ENCODE data around the gene NACC2. TPM values are rescaled to one million over a fixed set of nuclear protein-coding genes. Genes with fewer than 3 reads are reported as not detected.

Gene NACC2
- total and polyA plus RNA-seq, 9 of the 15 experiments (the other 6 are each of a cell fraction or from before 2014, with no cell fraction given): 0.70 to 25.1 (median 5.6) TPM

GRCh38 chr9:136119883-136120393 lies 24.8 kb upstream of the NACC2 start:
- H3K79me2 ChIP-seq (ENCODE audit: control insufficient read depth, insufficient read depth, low read length): peaks cover 31% of the 10 kb centered on the region
- peaks cover 18 to 69% of the 10 kb centered on the region in 2 experiments for H3K4me1 ChIP-seq (replicated peaks in 1 of 2; ENCODE audit: control insufficient read depth in 2 of 2, insufficient read depth in 2 of 2, low read length in 2 of 2)
- H4K20me1 ChIP-seq (replicated peaks; ENCODE audit: control insufficient read depth, insufficient read depth, low read length): peaks cover 6% of the 10 kb centered on the region; the same call in 1 of the 2 replicates
- H3K9me3 ChIP-seq (replicated peaks; ENCODE audit: control insufficient read depth, insufficient read depth, low read depth, low read length): no peaks in the 10 kb centered on the region
- peak overlapping the region; percentile 75 for H2AFZ ChIP-seq (ENCODE audit: low read depth, low read length)
- WGBS (ENCODE audit: insufficient coverage, low coverage, missing lambda C conversion rate): 24% methylated on average over 11 of the region's 11 CpGs
- DNase-seq (ENCODE audit: extremely low read depth in 1 of 4, low spot score in 3 of 4): peak in 1 of 4 experiments; percentile 59
- intact Hi-C loops (cut with micrococcal nuclease) (loop anchor here (2.0 to 10.0 kb wide), 3 partner anchors 31 to 323 kb away; no protein-coding TSS in a partner anchor), in situ Hi-C loops (cut with MboI) (loop anchor here (5.0 kb wide), 1 partner anchor 318 kb away; no protein-coding TSS in a partner anchor)
- H3K27ac ChIP-seq (ENCODE audit: extremely low read depth, low read depth, low read length): peak overlapping the region; percentile 95
- H3K4me3 ChIP-seq: peak overlapping the region; percentile 82
- H3K9me1 ChIP-seq (ENCODE audit: control insufficient read depth, insufficient read depth, low read length): no peaks in the 10 kb centered on the region
- BruUV-seq (replicated peaks): no TSS peak
- POLR2A ChIA-PET: interaction anchor here (1.0 kb wide), 1 partner anchor 26 kb away, joined by 3 read pairs; no protein-coding TSS in a partner anchor
- H3K4me2 ChIP-seq (ENCODE audit: insufficient read depth, low read length): peak overlapping the region; percentile 83
- CTCF ChIA-PET (ENCODE audit: low intra/inter-chr PET ratio): no interaction called here
- no peak for ATAC-seq
- peaks cover 0 to 7% of the 10 kb centered on the region in 2 experiments; a peak in 2 of 5 replicates for H3K27me3 ChIP-seq (ENCODE audit: control insufficient read depth in 2 of 2, insufficient read depth in 2 of 2, low read length in 2 of 2)
- FAIRE-seq: peak; percentile 86
- H3K9ac ChIP-seq (ENCODE audit: insufficient read depth in 1 of 2, low read depth in 2 of 2, low read length in 2 of 2): peak overlapping the region; percentile 79 to 94
- H3K36me3 ChIP-seq (ENCODE audit: control insufficient read depth, insufficient read depth, low read length): peaks cover 20% of the 10 kb centered on the region; the same call in 1 of the 3 replicates
- TF ChIP-seq POLR3A (IDR thresholded peaks at IDR 0.05; ENCODE audit: borderline replicate concordance, extremely low read depth, insufficient read depth, insufficient read length): no peak
- TF ChIP-seq MAFG (tag; conservative IDR thresholded peaks at IDR 0.05): no peak
- TF ChIP-seq ZC3H11A (IDR thresholded peaks at IDR 0.05; ENCODE audit: low read depth, low read length): no peak
- TF ChIP-seq ARHGAP35 (IDR thresholded peaks at IDR 0.05; ENCODE audit: partially characterized antibody): no peak
- no peak for TF ChIP-seq ZFP36 (IDR thresholded peaks at IDR 0.05; ENCODE audit: low read depth, low read length, partially characterized antibody)
- no peak for TF ChIP-seq ZBTB11 (CRISPR knock-in tag; IDR thresholded peaks at IDR 0.05)
- no peak for TF ChIP-seq KLF6 (CRISPR knock-in tag; IDR thresholded peaks at IDR 0.05; ENCODE audit: borderline replicate concordance)
- TF ChIP-seq CTCF (IDR thresholded peaks at IDR 0.05 in 2 of 3, conservative IDR thresholded peaks at IDR 0.05 in 1 of 3; ENCODE audit: insufficient read depth in 2 of 3, low read depth in 1 of 3, low read length in 3 of 3): 0 out of 6 replicates have a peak, but pooled peaks of 1 of the 3 experiments have one; percentile 16
- TF ChIP-seq ZBTB17 (CRISPR knock-in tag; IDR thresholded peaks at IDR 0.05): no peak
- no peak for TF ChIP-seq ZNF121 (CRISPR knock-in tag; conservative IDR thresholded peaks at IDR 0.05)
- TF ChIP-seq ZNF212 (CRISPR knock-in tag; IDR thresholded peaks at IDR 0.05): no peak
- TF ChIP-seq ARID2 (IDR thresholded peaks at IDR 0.05): no peak
- no peak for TF ChIP-seq KDM5B (IDR thresholded peaks at IDR 0.05; ENCODE audit: insufficient replicate concordance, low read depth, low read length)
- TF ChIP-seq ZC3H4 (CRISPR knock-in tag; IDR thresholded peaks at IDR 0.05; ENCODE audit: borderline replicate concordance): no peak
- peak; percentile 27; the same call in 1 of the 2 replicates for TF ChIP-seq TAL1 (IDR thresholded peaks at IDR 0.05)
- TF ChIP-seq HDGF (IDR thresholded peaks at IDR 0.05): no peak

Data from K562 (cell line).